SK-N-SH (cell line): ENCODE results near the gene SLC45A3.

Experiments
- FOXJ3 ChIP-seq: sonication (generic); formaldehyde crosslinking; IDR thresholded peaks from 2 replicates; pipeline ENCODE4 v1.5.1; 2020; ENCODE audit warnings: mild to moderate bottlenecking, missing genetic modification reagents
- GABPA ChIP-seq: IDR thresholded peaks from 2 replicates; pipeline ENCODE4 v1.4.0; 2012; ENCODE audit warnings: low read depth, mild to moderate bottlenecking
- GATA2 ChIP-seq: sonication (generic); formaldehyde crosslinking; IDR thresholded peaks from 2 replicates; pipeline ENCODE4 v1.5.0; 2020; ENCODE audit warnings: mild to moderate bottlenecking, missing genetic modification reagents
- MEF2A ChIP-seq: IDR thresholded peaks from 2 replicates; pipeline ENCODE4 v1.4.0; 2012; ENCODE audit warnings: low read depth, borderline replicate concordance
- POLR2AphosphoS5 ChIP-seq: IDR thresholded peaks from 2 replicates; pipeline ENCODE4 v1.6.1; 2012; ENCODE audit warnings: low read depth, low read length
- RAD21 ChIP-seq: IDR thresholded peaks from 2 replicates; pipeline ENCODE4 v1.6.1; 2012; ENCODE audit warnings: mild to moderate bottlenecking, low read length
- SIN3A ChIP-seq: IDR thresholded peaks from 2 replicates; pipeline ENCODE4 v1.6.1; 2012; ENCODE audit warnings: low read depth, mild to moderate bottlenecking, low read length, moderate library complexity, borderline replicate concordance
- SMC3 ChIP-seq: IDR thresholded peaks from 2 replicates; pipeline ENCODE4 v1.6.1; 2012; ENCODE audit warnings: low read depth, low read length, improper control_type of control experiment
- TAF1 ChIP-seq: IDR thresholded peaks from 2 replicates; pipeline ENCODE4 v1.6.1; 2012; ENCODE audit warnings: low read depth, mild to moderate bottlenecking, low read length, moderate library complexity, borderline replicate concordance
- TCF12 ChIP-seq: IDR thresholded peaks from 2 replicates; pipeline ENCODE4 v1.4.0; 2012
- TF ChIP-seq, protein P1 (sequence below): fragments of 200-600 bp; sonication (generic); IDR thresholded peaks from 2 replicates; pipeline ENCODE4 v1.6.1; 2017; ENCODE audit warnings: antibody characterized with exemption, mild to moderate bottlenecking, moderate library complexity
- TF ChIP-seq, protein P2 (sequence below): IDR thresholded peaks from 2 replicates; pipeline ENCODE4; 2012
- TF ChIP-seq, protein P3 (sequence below): IDR thresholded peaks from 2 replicates; pipeline ENCODE4 v1.4.0; 2012; ENCODE audit warnings: low read depth, borderline replicate concordance

DNA sequence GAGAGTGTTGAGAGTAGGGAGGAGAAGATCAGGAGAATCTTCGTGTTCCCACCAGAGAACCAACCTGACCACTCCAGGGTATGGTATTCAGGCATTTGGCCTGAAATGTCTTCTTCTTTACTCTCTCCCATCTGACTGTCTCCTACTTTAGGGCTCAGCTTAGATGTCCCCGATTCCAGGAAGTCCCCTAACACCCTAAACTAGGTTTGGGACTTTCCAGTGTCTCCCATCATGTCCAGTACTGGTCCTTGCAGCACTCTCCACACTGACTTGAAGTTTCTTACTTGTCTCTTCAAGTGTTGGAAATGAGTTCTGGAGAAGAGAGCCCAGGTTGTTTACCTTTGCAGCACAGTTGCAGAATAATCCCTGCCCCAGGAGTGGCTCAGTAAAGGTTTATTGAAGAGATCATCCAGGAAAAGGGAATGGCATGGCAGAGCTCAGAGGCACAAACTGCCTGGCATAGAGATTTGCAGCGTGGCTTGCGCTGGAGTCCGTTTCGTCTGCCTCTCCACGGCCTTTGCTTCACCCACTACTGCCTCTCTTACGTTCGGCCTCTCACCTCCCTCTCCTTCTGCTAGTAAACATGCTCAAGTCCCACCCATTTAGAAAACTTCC, 42.3 kb downstream of the SLC45A3 start:
- TF ChIP-seq SMC3 = no peak
- TF ChIP-seq POLR2AphosphoS5 = no peak
- TF ChIP-seq SIN3A = no peak
- TF ChIP-seq, protein P1, sequence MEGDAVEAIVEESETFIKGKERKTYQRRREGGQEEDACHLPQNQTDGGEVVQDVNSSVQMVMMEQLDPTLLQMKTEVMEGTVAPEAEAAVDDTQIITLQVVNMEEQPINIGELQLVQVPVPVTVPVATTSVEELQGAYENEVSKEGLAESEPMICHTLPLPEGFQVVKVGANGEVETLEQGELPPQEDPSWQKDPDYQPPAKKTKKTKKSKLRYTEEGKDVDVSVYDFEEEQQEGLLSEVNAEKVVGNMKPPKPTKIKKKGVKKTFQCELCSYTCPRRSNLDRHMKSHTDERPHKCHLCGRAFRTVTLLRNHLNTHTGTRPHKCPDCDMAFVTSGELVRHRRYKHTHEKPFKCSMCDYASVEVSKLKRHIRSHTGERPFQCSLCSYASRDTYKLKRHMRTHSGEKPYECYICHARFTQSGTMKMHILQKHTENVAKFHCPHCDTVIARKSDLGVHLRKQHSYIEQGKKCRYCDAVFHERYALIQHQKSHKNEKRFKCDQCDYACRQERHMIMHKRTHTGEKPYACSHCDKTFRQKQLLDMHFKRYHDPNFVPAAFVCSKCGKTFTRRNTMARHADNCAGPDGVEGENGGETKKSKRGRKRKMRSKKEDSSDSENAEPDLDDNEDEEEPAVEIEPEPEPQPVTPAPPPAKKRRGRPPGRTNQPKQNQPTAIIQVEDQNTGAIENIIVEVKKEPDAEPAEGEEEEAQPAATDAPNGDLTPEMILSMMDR = no peak
- no peak for TF ChIP-seq GATA2 (CRISPR knock-in tag)
- no peak for TF ChIP-seq TCF12
- TF ChIP-seq TAF1 = no peak
- TF ChIP-seq, protein P2, sequence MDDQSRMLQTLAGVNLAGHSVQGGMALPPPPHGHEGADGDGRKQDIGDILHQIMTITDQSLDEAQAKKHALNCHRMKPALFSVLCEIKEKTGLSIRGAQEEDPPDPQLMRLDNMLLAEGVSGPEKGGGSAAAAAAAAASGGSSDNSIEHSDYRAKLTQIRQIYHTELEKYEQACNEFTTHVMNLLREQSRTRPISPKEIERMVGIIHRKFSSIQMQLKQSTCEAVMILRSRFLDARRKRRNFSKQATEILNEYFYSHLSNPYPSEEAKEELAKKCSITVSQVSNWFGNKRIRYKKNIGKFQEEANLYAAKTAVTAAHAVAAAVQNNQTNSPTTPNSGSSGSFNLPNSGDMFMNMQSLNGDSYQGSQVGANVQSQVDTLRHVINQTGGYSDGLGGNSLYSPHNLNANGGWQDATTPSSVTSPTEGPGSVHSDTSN = no peak
- TF ChIP-seq, protein P3, sequence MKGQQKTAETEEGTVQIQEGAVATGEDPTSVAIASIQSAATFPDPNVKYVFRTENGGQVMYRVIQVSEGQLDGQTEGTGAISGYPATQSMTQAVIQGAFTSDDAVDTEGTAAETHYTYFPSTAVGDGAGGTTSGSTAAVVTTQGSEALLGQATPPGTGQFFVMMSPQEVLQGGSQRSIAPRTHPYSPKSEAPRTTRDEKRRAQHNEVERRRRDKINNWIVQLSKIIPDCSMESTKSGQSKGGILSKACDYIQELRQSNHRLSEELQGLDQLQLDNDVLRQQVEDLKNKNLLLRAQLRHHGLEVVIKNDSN = no peak
- no peak for TF ChIP-seq GABPA
- no peak for TF ChIP-seq RAD21
- no peak for TF ChIP-seq FOXJ3 (CRISPR knock-in tag)
- TF ChIP-seq MEF2A = no peak
